AG04450 (cell line): ENCODE results near the gene PXDN. TPM values are rescaled to one million over a fixed set of nuclear protein-coding genes. Genes with fewer than 3 reads are reported as not detected.

Experiments
- CTCF ChIA-PET: fragments of 300-600, 350-600 bp; formaldehyde crosslinking; extraction: SDS; loops from one replicate; lab custom pipeline; 2022; ENCODE audit warnings: antibody characterized with exemption, inconsistent platforms; lab: Charles Lee
- POLR2A ChIA-PET: fragments of 350-600 bp; formaldehyde crosslinking; extraction: SDS; loops from one replicate; lab custom pipeline; 2021; ENCODE audit warnings: antibody characterized with exemption, inconsistent platforms; lab: Yijun Ruan, JAX
- DNase-seq: peaks from one replicate; pipeline ENCODE4 v3.0.0-alpha.2; 2011; ENCODE audit warnings: low read depth, low spot score
- H3K27ac ChIP-seq: one replicate; pipeline ENCODE4 v1.5.1; 2012; ENCODE audit warnings: low read depth, low read length, control low read depth
- H3K27me3 ChIP-seq: one replicate; pipeline ENCODE4 v1.6.0; 2012; ENCODE audit warnings: low read length; ENCODE audit not compliant: control insufficient read depth, insufficient read depth
- H3K4me3 ChIP-seq: 2 replicates; pipeline ENCODE4 v1.5.1; 2011; ENCODE audit warnings: mild to moderate bottlenecking, low read depth, low read length, control low read depth
- H3K9me3 ChIP-seq: 2 replicates; pipeline ENCODE4 v1.5.1; 2012; ENCODE audit warnings: low read length; ENCODE audit not compliant: control insufficient read depth, insufficient read depth
- CTCF ChIP-seq: IDR thresholded peaks from 2 replicates; pipeline ENCODE4 v1.5.1; 2011; ENCODE audit warnings: low read depth, low read length, control low read depth, inconsistent platforms
- polyA plus RNA-seq: library from polyadenylated mRNA; depleted of rRNA; stranded (reverse); fragments of >200 nt; gene quantifications from 2 replicates; pipeline ENCODE4 v1.2.3, GENCODE V29; 2011

The PXDN gene
- polyA plus RNA-seq, 1 experiment = 271 TPM

GRCh38 chr2:1742301-1742680, 2.0 kb downstream of the PXDN start:
- peak overlapping the region; percentile 91 for H3K27ac ChIP-seq
- H3K27me3 ChIP-seq = no peaks in the 10 kb centered on the region
- no peak for DNase-seq
- no peaks in the 10 kb centered on the region; the same call in 1 of the 2 replicates for H3K9me3 ChIP-seq
- CTCF ChIA-PET = interaction anchor here (0.6 to 1.4 kb wide), 6 partner anchors 8 to 191 kb away, joined by 3 to 8 read pairs (median 5); no protein-coding TSS in a partner anchor
- POLR2A ChIA-PET = interaction anchor here (1.6 to 2.5 kb wide), 2 partner anchors 11 to 13 kb away, joined by 8 to 20 read pairs; no protein-coding TSS in a partner anchor
- no peak for TF ChIP-seq CTCF
- H3K4me3 ChIP-seq = peak overlapping the region; percentile 77

- H3K4me3 ChIP-seq = peak overlapping the region; percentile 77
- no peak for DNase-seq
- ChIA-PET CTCF (interaction anchor here (0.6 to 1.4 kb wide), 6 partner anchors 9 to 191 kb away, joined by 3 to 8 read pairs (median 5); no protein-coding TSS in a partner anchor), POLR2A (interaction anchor here (1.6 to 2.5 kb wide), 2 partner anchors 11 to 14 kb away, joined by 8 to 20 read pairs; no protein-coding TSS in a partner anchor)
- H3K27me3 ChIP-seq = no peaks in the 10 kb centered on the region
- no peaks in the 10 kb centered on the region; the same call in 1 of the 2 replicates for H3K9me3 ChIP-seq
- peak overlapping the region; percentile 31 for H3K27ac ChIP-seq
- TF ChIP-seq CTCF = no peak
Measured at GRCh38 chr2:1741851-1742250, 2.5 kb downstream of the PXDN start.

GRCh38 chr2:1740716-1741589, 3.4 kb downstream of the PXDN start:
- no peak overlapping the region for H3K4me3 ChIP-seq
- CTCF ChIA-PET = interaction anchor here (0.5 to 1.3 kb wide), 5 partner anchors 9 to 78 kb away, joined by 3 to 6 read pairs (median 4); no protein-coding TSS in a partner anchor
- H3K27me3 ChIP-seq = no peaks in the 10 kb centered on the region
- POLR2A ChIA-PET = interaction anchor here (0.8 to 2.5 kb wide), 2 partner anchors 10 to 15 kb away, joined by 3 to 20 read pairs; no protein-coding TSS in a partner anchor
- TF ChIP-seq CTCF = no peak
- peak overlapping the region; percentile 47 for H3K27ac ChIP-seq
- no peak for DNase-seq
- no peaks in the 10 kb centered on the region; the same call in 1 of the 2 replicates for H3K9me3 ChIP-seq

GRCh38 chr2:1739961-1740715, 4.2 kb downstream of the PXDN start:
- H3K27ac ChIP-seq = peak overlapping the region; percentile 47
- peak overlapping the region; percentile 17; the same call in 1 of the 2 replicates for H3K4me3 ChIP-seq
- ChIA-PET CTCF (interaction anchor here (1.2 to 6.6 kb wide), 4 partner anchors 10 to 64 kb away, joined by 3 to 53 read pairs (median 6); no protein-coding TSS in a partner anchor), POLR2A (interaction anchor here (0.7 to 2.5 kb wide), 4 partner anchors 9 to 61 kb away, joined by 3 to 20 read pairs (median 6); no protein-coding TSS in a partner anchor)
- DNase-seq = no peak
- H3K27me3 ChIP-seq = no peaks in the 10 kb centered on the region
- H3K9me3 ChIP-seq = peaks cover 5% of the 10 kb centered on the region
- no peak for TF ChIP-seq CTCF
